ENCODE data around the gene ATP5PD.

The ATP5PD gene

GRCh38 chr17:75010683-75011400 lies 35.9 kb downstream of the ATP5PD start:
- TF ChIP-seq SIN3A (IDR thresholded peaks at IDR 0.05; ENCODE audit: borderline replicate concordance, insufficient read depth, low read length) (no peak), FOXP2 (optimal IDR thresholded peaks at IDR 0.05; ENCODE audit: borderline replicate concordance, extremely low read depth, extremely low read length, insufficient read depth) (no peak), REST (IDR thresholded peaks at IDR 0.05; ENCODE audit: insufficient read depth in 1 of 2, low read depth in 2 of 2, low read length in 2 of 2) (no peak), POLR2AphosphoS5 (IDR thresholded peaks at IDR 0.05; ENCODE audit: low read depth, low read length) (no peak), TAF1 (IDR thresholded peaks at IDR 0.05; ENCODE audit: borderline replicate concordance, insufficient read depth, low read length) (no peak)

GRCh38 chr17:75009139-75009724 lies 37.5 kb downstream of the ATP5PD start:
- TF ChIP-seq TAF1 (IDR thresholded peaks at IDR 0.05; ENCODE audit: borderline replicate concordance, insufficient read depth, low read length) = no peak
- TF ChIP-seq FOXP2 (optimal IDR thresholded peaks at IDR 0.05; ENCODE audit: borderline replicate concordance, extremely low read depth, extremely low read length, insufficient read depth) = no peak
- TF ChIP-seq SIN3A (IDR thresholded peaks at IDR 0.05; ENCODE audit: borderline replicate concordance, insufficient read depth, low read length) = no peak

GRCh38 chr17:75008373-75008772 lies 38.4 kb downstream of the ATP5PD start:
- TF ChIP-seq POLR2AphosphoS5 (IDR thresholded peaks at IDR 0.05; ENCODE audit: low read depth, low read length) (no peak), FOXP2 (optimal IDR thresholded peaks at IDR 0.05; ENCODE audit: borderline replicate concordance, extremely low read depth, extremely low read length, insufficient read depth) (no peak), REST (IDR thresholded peaks at IDR 0.05; ENCODE audit: insufficient read depth in 1 of 2, low read depth in 2 of 2, low read length in 2 of 2) (no peak), SIN3A (IDR thresholded peaks at IDR 0.05; ENCODE audit: borderline replicate concordance, insufficient read depth, low read length) (no peak), TAF1 (IDR thresholded peaks at IDR 0.05; ENCODE audit: borderline replicate concordance, insufficient read depth, low read length) (no peak)

- no peak for TF ChIP-seq POLR2AphosphoS5 (IDR thresholded peaks at IDR 0.05; ENCODE audit: low read depth, low read length)
Observed at GRCh38 chr17:75006653-75007052, 40.1 kb downstream of the ATP5PD start.

GRCh38 chr17:75005291-75005690 lies 41.5 kb downstream of the ATP5PD start:
- TF ChIP-seq FOXP2 (optimal IDR thresholded peaks at IDR 0.05; ENCODE audit: borderline replicate concordance, extremely low read depth, extremely low read length, insufficient read depth) (no peak), SIN3A (IDR thresholded peaks at IDR 0.05; ENCODE audit: borderline replicate concordance, insufficient read depth, low read length) (no peak)

- TF ChIP-seq TAF1 (IDR thresholded peaks at IDR 0.05; ENCODE audit: borderline replicate concordance, insufficient read depth, low read length) (no peak), POLR2AphosphoS5 (IDR thresholded peaks at IDR 0.05; ENCODE audit: low read depth, low read length) (no peak), SIN3A (IDR thresholded peaks at IDR 0.05; ENCODE audit: borderline replicate concordance, insufficient read depth, low read length) (no peak), FOXP2 (optimal IDR thresholded peaks at IDR 0.05; ENCODE audit: borderline replicate concordance, extremely low read depth, extremely low read length, insufficient read depth) (no peak), REST (IDR thresholded peaks at IDR 0.05; ENCODE audit: insufficient read depth in 1 of 2, low read depth in 2 of 2, low read length in 2 of 2) (no peak)
Observed at GRCh38 chr17:75004371-75004770, 42.4 kb downstream of the ATP5PD start.
